ENCODE data around the gene FHL1.

DNA sequence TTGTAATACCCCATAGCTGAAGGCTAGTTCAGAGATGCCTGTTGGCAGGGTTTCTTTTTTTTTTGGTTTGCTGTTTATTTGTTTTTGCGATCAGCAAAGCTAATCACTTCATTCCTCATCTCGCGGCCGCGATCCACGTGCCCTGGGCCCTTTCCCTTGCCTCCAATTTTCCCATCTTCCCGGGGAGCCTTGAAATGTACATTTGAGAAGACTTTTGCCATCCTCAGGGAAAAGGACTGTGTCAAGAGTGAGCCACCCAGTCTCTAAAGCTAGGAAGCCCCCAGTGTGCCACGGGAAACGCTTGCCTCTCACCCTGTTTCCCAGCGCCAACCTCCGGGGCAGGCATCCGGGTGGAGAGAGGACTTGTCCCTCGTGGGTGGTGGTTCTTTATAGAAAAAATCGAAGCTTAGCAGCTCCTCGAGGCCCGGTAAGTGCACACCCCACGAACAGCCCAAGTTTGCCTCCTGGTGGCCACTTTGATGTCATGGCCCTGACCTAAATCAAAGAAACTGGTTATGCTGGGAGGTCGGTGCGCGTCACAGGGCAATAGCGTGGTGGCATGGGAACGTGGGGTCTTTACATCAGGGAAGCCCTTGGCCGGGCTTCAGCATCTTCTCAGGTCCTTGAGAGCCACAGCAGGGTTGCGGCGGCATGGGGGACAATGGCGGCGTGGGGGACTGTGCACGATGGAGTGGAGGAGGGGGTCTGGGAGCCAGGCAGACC is 61.8 kb downstream of the FHL1 start:
- TF ChIP-seq, protein P1, sequence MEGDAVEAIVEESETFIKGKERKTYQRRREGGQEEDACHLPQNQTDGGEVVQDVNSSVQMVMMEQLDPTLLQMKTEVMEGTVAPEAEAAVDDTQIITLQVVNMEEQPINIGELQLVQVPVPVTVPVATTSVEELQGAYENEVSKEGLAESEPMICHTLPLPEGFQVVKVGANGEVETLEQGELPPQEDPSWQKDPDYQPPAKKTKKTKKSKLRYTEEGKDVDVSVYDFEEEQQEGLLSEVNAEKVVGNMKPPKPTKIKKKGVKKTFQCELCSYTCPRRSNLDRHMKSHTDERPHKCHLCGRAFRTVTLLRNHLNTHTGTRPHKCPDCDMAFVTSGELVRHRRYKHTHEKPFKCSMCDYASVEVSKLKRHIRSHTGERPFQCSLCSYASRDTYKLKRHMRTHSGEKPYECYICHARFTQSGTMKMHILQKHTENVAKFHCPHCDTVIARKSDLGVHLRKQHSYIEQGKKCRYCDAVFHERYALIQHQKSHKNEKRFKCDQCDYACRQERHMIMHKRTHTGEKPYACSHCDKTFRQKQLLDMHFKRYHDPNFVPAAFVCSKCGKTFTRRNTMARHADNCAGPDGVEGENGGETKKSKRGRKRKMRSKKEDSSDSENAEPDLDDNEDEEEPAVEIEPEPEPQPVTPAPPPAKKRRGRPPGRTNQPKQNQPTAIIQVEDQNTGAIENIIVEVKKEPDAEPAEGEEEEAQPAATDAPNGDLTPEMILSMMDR (IDR thresholded peaks at IDR 0.05; ENCODE audit: low read depth, low read length): peak; percentile 34
- TF ChIP-seq EZH2phosphoT487 (IDR thresholded peaks at IDR 0.05; ENCODE audit: low read depth): no peak
